ENCODE results near the gene SMO.
"Not testable (repeated sequence)": the region's sequence is repeated elsewhere in the genome, so short reads cannot be mapped to it uniquely, and the experiment has no call there.

The SMO gene

GRCh38 chr7:129169686-129170440 lies 18.6 kb upstream of the SMO start:
- DNase-seq (ENCODE audit: low read depth in 2 of 2): peak in 1 of 2 donors; percentile 21

- DNase-seq (ENCODE audit: low read depth in 2 of 2): no peak
Measured at GRCh38 chr7:129170441-129171021, 17.9 kb upstream of the SMO start.

DNA sequence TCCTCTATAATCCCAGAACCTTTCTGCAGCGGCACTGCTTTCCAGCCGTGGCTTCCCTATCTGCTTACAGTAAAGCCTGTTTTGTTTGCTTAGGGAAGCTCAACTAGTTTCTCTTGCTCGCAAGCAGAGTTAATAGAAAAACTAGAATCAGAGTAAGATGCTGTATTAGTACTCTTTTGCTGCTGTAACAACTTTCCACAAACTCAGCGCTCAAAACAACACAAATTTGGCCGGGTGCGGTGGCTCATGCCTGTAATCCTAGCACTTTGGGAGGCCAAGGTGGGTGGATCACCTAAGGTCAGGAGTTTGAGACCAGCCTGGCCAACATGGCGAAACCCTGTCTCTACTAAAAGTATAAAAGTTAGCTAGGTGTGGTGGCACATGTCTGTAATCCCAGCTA lies 14.6 kb upstream of the SMO start:
- DNase-seq (ENCODE audit: low read depth in 2 of 2): not testable (repeated sequence)

DNA sequence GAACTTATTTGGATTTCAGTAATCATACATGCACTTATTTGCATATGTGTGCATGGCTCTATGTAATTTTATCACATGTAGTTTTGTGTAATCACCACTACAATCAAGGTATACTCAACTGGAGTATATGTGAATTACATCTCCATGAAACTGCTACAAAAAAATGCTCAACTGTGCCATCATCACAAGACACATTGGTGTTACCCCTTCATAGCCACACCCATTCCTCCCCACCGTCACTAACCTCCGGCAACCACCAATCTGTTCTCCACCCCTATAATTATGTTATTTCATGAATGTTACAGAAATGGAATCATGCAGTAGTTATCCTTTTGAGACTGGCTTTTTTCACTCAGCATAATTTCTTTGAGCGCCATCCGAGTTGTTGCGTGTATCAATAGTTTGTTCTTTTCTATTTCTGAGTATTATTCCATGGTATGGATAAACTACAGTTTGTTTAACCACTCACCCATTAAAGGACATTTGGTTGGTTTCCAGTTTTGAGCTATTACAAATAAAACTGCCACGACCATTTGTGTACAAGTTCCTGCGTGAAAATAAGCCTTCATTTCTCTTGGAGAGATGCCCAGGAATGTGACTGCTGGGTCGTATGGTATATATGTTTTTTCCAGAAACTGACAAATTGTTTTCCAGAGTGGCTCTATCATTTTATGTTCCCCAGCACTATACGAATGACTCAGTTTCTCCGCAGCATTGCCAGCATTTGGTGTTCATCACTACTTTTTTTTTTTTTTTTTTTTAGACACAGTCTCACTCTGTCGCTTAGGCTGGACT lies 11.3 kb upstream of the SMO start:
- DNase-seq (ENCODE audit: low read depth in 2 of 2): no peak

DNA sequence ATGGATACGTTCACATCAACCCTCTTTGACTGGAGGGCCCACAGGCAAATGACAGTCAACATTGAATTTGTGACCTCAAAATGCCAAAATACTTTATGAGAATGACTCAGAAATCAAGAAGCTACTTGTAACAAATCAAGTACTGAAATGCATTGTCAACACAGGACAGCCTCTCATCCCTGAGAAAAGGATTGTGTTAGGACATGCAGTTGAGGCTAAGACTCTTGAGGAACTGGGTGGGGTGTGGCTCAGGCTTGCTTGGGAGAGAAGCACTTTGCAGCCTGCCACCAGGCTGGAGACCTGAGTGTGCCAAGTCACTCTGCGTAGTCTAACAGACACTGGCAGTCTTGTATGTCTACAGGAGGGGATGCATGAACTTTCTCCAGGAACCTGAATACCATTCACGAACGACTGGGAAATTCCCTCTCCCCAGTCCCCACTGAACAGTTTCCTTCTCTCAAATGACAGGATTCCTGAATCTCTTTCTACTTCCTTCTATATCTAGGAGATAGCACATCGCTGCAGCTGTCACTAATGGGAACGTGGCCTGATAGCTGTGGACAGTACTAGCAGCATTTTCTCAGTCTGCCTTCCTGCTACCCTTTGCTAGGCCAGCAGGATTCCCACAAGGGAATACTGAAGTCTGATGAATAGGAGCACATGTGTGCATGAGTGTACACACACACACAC lies 3.3 kb upstream of the SMO start:
- DNase-seq (ENCODE audit: low read depth in 2 of 2): no peak

- no peak for DNase-seq (ENCODE audit: low read depth in 2 of 2)
Measured at GRCh38 chr7:129186749-129187260, 1.6 kb upstream of the SMO start.

- no peak for DNase-seq (ENCODE audit: low read depth in 2 of 2)
Measured at GRCh38 chr7:129187681-129188371, 607 bp upstream of the SMO start.

GRCh38 chr7:129188892-129189660 lies 643 bp downstream of the SMO start:
- no peak for DNase-seq (ENCODE audit: low read depth in 2 of 2)

- DNase-seq (ENCODE audit: low read depth in 2 of 2): no peak
Measured at GRCh38 chr7:129189661-129190310, 1.4 kb downstream of the SMO start.

DNA sequence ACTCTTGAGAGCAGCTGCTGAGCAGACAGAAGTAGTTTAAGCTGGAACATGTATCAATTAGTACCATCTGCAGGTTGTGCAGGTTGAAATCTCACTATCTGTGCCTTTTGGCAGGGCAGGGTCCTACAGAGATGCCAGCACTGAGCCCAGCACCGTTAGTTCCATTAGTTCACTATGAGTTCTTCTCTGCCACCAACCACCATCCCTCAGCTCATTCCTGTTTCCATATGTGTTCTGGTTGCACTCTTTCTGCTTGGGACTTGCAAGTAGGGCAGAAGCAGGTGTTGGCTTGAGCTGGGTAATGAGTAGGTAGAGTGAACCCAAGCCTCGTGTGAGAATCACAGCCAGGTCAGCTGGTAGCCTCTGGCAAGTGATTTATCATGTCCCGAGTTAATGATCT lies 2.8 kb downstream of the SMO start:
- no peak for DNase-seq (ENCODE audit: low read depth in 2 of 2)

GRCh38 chr7:129193892-129194291 lies 5.5 kb downstream of the SMO start:
- DNase-seq (ENCODE audit: low read depth in 2 of 2): no peak

- no peak for DNase-seq (ENCODE audit: low read depth in 2 of 2)
Measured at GRCh38 chr7:129197771-129198170, 9.3 kb downstream of the SMO start.

GRCh38 chr7:129199406-129199805 lies 11.0 kb downstream of the SMO start:
- DNase-seq (ENCODE audit: low read depth in 2 of 2): no peak

DNA sequence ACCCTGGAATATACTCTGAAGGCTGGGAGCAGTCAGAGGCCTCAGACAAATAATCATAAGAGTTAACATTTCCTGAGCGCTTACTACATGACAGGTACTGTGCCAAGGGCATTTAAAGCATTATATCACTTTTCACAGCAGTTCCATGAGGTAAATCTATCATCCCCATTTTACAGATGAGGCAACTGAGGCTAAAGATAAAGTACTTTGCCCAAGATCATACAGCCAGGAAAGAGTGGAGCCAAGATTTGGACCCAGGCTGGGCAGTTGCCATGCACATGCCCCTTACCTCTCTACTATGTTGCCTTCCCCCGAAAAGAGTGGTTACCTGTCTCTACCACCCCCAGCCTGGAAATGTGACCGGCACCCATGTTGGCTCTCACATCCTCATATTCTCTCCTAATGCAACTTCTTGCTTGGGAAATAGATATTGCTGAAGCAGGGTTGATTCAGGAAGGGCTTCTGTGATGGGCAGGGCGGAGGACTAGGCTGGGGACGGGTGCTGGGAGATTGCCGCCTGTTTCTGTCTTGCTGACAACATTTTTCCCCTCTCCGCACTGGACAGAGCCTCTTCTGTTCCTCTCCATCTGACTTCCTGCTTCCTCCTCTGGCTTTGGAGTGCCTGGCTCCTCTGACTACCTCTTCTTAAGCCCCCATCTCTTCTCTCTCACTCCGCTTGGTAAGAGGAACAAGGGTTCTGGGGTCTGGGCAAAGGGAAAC lies 13.8 kb downstream of the SMO start:
- no peak for DNase-seq (ENCODE audit: low read depth in 2 of 2)

- no peak for DNase-seq (ENCODE audit: low read depth in 2 of 2)
Measured at GRCh38 chr7:129203050-129203741, 14.8 kb downstream of the SMO start.

- no peak for DNase-seq (ENCODE audit: low read depth in 2 of 2)
Measured at GRCh38 chr7:129205126-129205818, 16.8 kb downstream of the SMO start.

- DNase-seq (ENCODE audit: low read depth in 2 of 2): no peak
Measured at GRCh38 chr7:129205987-129206785, 17.8 kb downstream of the SMO start.

All from activated CD4-positive, alpha-beta T cell treated with anti-CD3 and anti-CD28 coated beads for 24 hours (primary cell).